Fibroblast of lung (primary cell): ENCODE data around the gene WIPF1. TPM values are rescaled to one million over a fixed set of nuclear protein-coding genes. Genes with fewer than 3 reads are reported as not detected.

ENCODE experiments used
- DNase-seq, 2 donors: peaks; one replicate each; pipeline versions ENCODE4 v3.0.0 to v3.0.0-alpha.2; 2010; ENCODE audit warnings: low read depth in 2 of 2
- H2AFZ ChIP-seq: 2 replicates; pipeline ENCODE4 v1.5.1; 2012; ENCODE audit warnings: low read length, control low read depth, inconsistent platforms
- H3K27ac ChIP-seq: 2 replicates; pipeline ENCODE4 v1.5.1; 2011; ENCODE audit warnings: low read length, control low read depth; ENCODE audit not compliant: insufficient read depth
- H3K27me3 ChIP-seq: 2 replicates; pipeline ENCODE4 v1.5.1; 2011; ENCODE audit warnings: mild to moderate bottlenecking, low read length; ENCODE audit not compliant: control insufficient read depth, insufficient read depth
- H3K36me3 ChIP-seq: 2 replicates; pipeline ENCODE4 v1.5.1; 2011; ENCODE audit warnings: low read length; ENCODE audit not compliant: control insufficient read depth, insufficient read depth
- H3K4me1 ChIP-seq: 2 replicates; pipeline ENCODE4 v1.5.1; 2011; ENCODE audit warnings: low read length; ENCODE audit not compliant: control insufficient read depth, insufficient read depth; ENCODE audit errors: extremely low read depth
- H3K4me2 ChIP-seq: 2 replicates; pipeline ENCODE4 v1.5.1; 2011; ENCODE audit warnings: low read length, control low read depth; ENCODE audit not compliant: insufficient read depth; ENCODE audit errors: extremely low read depth
- H3K4me3 ChIP-seq, 4 experiments: fragments of 200-600 bp in 1 of 4; sonication (generic) in 1 of 4; replicated peaks in 1 of 4; 2 replicates each; pipeline ENCODE4 v1.5.1; 2011 to 2016; ENCODE audit warnings: low read length in 4 of 4, low read depth in 3 of 4, mild to moderate bottlenecking in 3 of 4, control low read depth in 2 of 4, inconsistent platforms in 1 of 4, mixed read lengths in 1 of 4; ENCODE audit not compliant: insufficient read depth in 1 of 4; ENCODE audit errors: control extremely low read depth in 1 of 4
- H3K79me2 ChIP-seq: 2 replicates; pipeline ENCODE4 v1.5.1; 2012; ENCODE audit warnings: mild to moderate bottlenecking, low read length, inconsistent platforms; ENCODE audit not compliant: control insufficient read depth, insufficient read depth
- H3K9ac ChIP-seq: 2 replicates; pipeline ENCODE4 v1.5.1; 2011; ENCODE audit warnings: mild to moderate bottlenecking, low read length, control low read depth; ENCODE audit not compliant: insufficient read depth
- H3K9me3 ChIP-seq: 2 replicates; pipeline ENCODE4 v1.5.1; 2012; ENCODE audit warnings: low read depth, low read length; ENCODE audit not compliant: control insufficient read depth, insufficient read depth
- H4K20me1 ChIP-seq: 2 replicates; pipeline ENCODE4 v1.5.1; 2011; ENCODE audit warnings: low read length; ENCODE audit not compliant: control insufficient read depth, insufficient read depth; ENCODE audit errors: extremely low read depth
- CTCF ChIP-seq, 2 donors: IDR thresholded peaks in 1 of 2; conservative IDR thresholded peaks in 1 of 2; 1 replicate in 1 of 2; 2 replicates in 1 of 2; pipeline ENCODE4 v1.5.1; 2011 to 2012; ENCODE audit warnings: low read length in 2 of 2, control low read depth in 1 of 2, inconsistent platforms in 1 of 2, low read depth in 1 of 2, mild to moderate bottlenecking in 1 of 2
- EZH2 ChIP-seq: IDR thresholded peaks from 2 replicates; pipeline ENCODE4 v1.5.1; 2012; ENCODE audit warnings: low read length, control low read depth, mild to moderate bottlenecking; ENCODE audit errors: missing control alignments
- polyA plus RNA-seq, 2 donors: library from polyadenylated mRNA; depleted of rRNA in 1 of 2; stranded (reverse) in 1 of 2; unstranded in 1 of 2; fragments of >200 nt; gene quantifications; 2 replicates each; pipeline ENCODE4 v1.2.1, GENCODE V29; 2011 to 2012; ENCODE audit warnings: missing spikeins in 1 of 2
- total RNA-seq: library from RNA; depleted of rRNA; stranded (reverse); fragments of >200 nt; gene quantifications from 2 replicates; pipeline ENCODE4 v1.2.1, GENCODE V29; 2014

WIPF1 gene
- total and polyA plus RNA-seq, 2 donors (not counting 1 experiment from before 2014, with no cell fraction given): 10.7 to 23.6 TPM

GRCh38 chr2:174545240-174545639, 52.4 kb downstream of the WIPF1 start:
- no peak overlapping the region for H3K4me2 ChIP-seq
- TF ChIP-seq CTCF (conservative IDR thresholded peaks at IDR 0.05 in 1 of 2, IDR thresholded peaks at IDR 0.05 in 1 of 2; ENCODE audit: low read depth in 1 of 2, low read length in 2 of 2): no peak
- no peak for TF ChIP-seq EZH2
- peaks cover 8% of the 10 kb centered on the region for H3K27me3 ChIP-seq
- H3K27ac ChIP-seq: no peak overlapping the region
- no peaks in the 10 kb centered on the region for H3K36me3 ChIP-seq
- H3K9ac ChIP-seq: no peak overlapping the region
- H3K79me2 ChIP-seq: no peaks in the 10 kb centered on the region
- H3K9me3 ChIP-seq: no peaks in the 10 kb centered on the region
- no peak overlapping the region for H3K4me3 ChIP-seq
- DNase-seq: no peak
- no peaks in the 10 kb centered on the region for H4K20me1 ChIP-seq
- H2AFZ ChIP-seq: no peak overlapping the region
- no peaks in the 10 kb centered on the region for H3K4me1 ChIP-seq

GRCh38 chr2:174544802-174545201, 52.8 kb downstream of the WIPF1 start:
- H3K36me3 ChIP-seq: no peaks in the 10 kb centered on the region
- H3K4me2 ChIP-seq: no peak overlapping the region
- no peak for DNase-seq
- TF ChIP-seq CTCF (conservative IDR thresholded peaks at IDR 0.05 in 1 of 2, IDR thresholded peaks at IDR 0.05 in 1 of 2; ENCODE audit: low read depth in 1 of 2, low read length in 2 of 2) (no peak), EZH2 (no peak)
- no peaks in the 10 kb centered on the region for H3K4me1 ChIP-seq
- no peak overlapping the region for H3K4me3 ChIP-seq
- H3K9me3 ChIP-seq: no peaks in the 10 kb centered on the region
- peaks cover 8% of the 10 kb centered on the region for H3K27me3 ChIP-seq
- H2AFZ ChIP-seq: no peak overlapping the region
- no peaks in the 10 kb centered on the region for H4K20me1 ChIP-seq
- H3K27ac ChIP-seq: no peak overlapping the region
- no peaks in the 10 kb centered on the region for H3K79me2 ChIP-seq
- H3K9ac ChIP-seq: no peak overlapping the region

- H3K9ac ChIP-seq: no peak overlapping the region
- H3K79me2 ChIP-seq: no peaks in the 10 kb centered on the region
- no peak overlapping the region for H3K4me3 ChIP-seq
- H3K36me3 ChIP-seq: no peaks in the 10 kb centered on the region
- TF ChIP-seq CTCF (conservative IDR thresholded peaks at IDR 0.05 in 1 of 2, IDR thresholded peaks at IDR 0.05 in 1 of 2; ENCODE audit: low read depth in 1 of 2, low read length in 2 of 2) (no peak), EZH2 (no peak)
- peaks cover 8% of the 10 kb centered on the region for H3K27me3 ChIP-seq
- H3K9me3 ChIP-seq: no peaks in the 10 kb centered on the region
- no peaks in the 10 kb centered on the region for H4K20me1 ChIP-seq
- H2AFZ ChIP-seq: no peak overlapping the region
- DNase-seq: no peak
- H3K4me1 ChIP-seq: no peaks in the 10 kb centered on the region
- no peak overlapping the region for H3K27ac ChIP-seq
- H3K4me2 ChIP-seq: no peak overlapping the region
Observed at GRCh38 chr2:174544156-174544555, 53.4 kb downstream of the WIPF1 start.
